HG02970 (cell line): ENCODE data around the gene SMC1B.
"Not testable (repeated sequence)": the region's sequence is repeated elsewhere in the genome, so short reads cannot be mapped to it uniquely, and the experiment has no call there.

Source experiments
- ATAC-seq: cut with Tn5 transposase; IDR thresholded peaks from one replicate; pipeline ENCODE4 v1.9.1; 2021; ENCODE audit warnings: mild to moderate bottlenecking, moderate library complexity, moderate number of reproducible peaks; ENCODE audit not compliant: unreplicated experiment, low FRiP score

SMC1B gene

DNA sequence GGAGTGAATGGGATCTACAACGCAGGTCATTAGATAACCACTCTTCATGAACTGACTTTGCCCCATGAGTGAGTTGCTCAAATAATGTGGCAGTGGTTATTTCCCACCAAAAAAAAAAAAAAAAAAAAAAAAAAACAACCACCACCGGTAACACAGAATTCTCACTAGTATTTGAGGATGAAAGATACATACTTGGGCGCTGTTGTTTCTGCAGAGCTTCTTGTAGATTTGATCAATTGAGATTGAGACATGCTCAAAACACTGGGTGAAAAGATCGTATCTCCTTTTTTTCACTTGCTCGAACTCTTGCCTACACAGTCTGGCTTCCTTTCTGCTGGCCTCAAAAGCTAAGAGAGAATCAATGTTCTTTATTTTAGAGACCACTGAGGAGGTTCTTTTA is 59.6 kb downstream of the SMC1B start:
- ATAC-seq = no peak

DNA sequence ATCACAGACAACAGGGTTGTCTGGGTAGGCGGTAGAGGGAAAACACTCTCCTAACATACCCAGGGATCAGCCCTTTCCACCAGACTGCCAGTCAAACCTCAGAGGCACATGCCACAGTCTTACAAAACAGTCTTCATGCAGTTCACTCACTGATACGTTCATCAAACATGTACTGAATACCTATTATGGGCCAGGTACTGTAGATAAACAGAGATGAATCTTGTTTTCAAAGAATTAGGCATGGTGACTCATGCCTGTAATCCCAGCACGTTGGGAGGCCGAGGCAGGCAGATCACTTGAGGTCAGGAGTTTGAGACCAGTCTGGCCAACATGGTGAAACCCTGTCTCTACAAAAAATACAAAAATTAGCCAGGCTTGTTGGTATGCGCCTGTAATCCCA is 60.6 kb downstream of the SMC1B start:
- not testable (repeated sequence) for ATAC-seq

DNA sequence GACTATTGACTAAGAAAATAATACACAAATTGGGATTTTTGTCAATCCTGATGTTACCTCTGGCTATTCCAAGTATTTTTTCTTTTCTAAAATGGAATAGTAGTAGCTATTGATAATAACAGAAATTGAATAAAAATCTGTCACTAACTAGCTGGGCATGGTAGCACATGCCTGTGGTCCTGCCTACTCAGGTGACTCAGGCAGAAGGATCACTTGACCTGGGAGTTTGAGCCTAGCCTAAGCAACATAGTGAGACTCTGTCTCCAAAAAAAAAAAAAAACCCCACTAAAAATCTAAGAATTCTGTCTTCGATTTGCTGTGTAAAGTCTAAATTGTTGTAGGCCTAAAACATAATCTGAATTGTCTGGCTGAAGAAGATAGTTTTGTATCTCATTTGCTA is 61.4 kb downstream of the SMC1B start:
- no peak for ATAC-seq

DNA sequence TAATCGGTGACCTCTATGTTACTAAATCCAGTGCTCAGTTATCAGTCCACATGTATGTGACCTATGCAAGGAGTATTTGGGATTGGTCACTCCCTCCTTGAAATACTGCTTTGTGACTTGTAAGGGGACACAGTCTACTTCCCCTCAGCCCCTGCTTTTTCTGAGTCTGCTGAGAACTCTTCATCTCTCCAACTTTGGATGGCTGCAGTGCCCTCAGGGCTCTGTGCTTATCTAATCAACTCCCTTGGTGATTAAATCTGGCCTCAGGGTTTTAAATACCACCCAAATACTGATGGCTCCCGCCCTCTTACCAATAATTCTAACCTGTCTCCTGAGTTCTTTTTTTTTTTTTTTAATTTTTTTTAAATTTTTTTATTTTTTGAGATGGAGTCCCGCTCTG is 63.5 kb downstream of the SMC1B start:
- ATAC-seq = no peak

DNA sequence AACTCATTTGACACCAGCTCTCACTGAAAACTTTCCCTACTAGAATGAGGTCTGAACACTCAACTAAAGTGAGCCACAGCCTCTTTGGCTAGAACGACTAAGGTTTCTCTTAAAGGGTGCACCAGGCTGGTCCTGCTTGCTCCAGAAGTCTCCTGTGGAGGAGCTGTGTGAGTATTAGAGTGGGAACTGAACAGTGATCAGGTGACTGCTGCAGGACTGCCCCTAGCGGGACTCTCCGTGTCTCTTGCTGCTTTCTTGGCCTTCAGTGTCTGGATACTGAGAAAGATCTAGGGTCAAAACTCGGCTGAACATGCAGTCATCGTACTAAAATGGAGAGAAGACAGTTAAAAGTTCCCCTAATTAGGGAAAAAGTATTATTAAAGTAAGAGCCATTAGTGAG is 69.1 kb downstream of the SMC1B start:
- ATAC-seq = no peak

DNA sequence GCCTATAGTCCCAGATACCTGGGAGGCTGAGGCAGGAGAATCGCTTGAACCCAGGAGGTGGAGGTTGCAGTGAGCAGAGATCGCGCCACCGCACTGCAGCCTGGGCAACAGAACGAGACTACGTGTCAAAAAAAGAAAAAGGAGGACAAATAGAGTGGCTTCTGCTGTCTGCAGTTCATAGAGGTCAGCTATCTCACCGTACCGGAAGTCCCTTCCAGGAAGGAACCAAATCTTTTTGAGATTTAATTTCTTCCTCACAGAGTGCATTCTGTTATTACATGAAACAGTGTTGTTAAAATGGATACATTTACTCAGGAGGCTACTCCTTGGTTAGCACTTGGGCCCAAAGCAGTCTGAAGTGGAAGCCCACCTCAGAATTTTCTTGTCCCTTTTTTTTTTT is 70.3 kb downstream of the SMC1B start:
- no peak for ATAC-seq

DNA sequence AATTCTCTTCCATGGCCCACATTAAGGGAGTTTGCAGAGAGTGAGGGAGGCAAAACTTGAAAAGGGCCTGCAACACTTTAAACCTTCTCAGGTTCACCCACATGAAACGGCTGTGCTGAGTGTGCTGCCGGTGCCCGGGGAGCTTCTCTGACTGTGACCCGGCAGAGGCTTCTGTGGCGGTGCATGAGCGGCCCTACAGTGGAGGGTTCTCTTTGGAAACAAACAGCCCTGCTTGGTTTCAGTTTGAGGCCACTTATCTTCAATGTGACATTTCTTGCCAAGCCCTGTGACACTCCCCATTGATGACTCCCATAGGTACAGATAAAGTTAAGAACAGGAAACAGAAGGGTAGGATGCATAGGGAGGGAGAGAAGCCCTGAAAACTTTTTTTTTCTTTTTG is 71.9 kb downstream of the SMC1B start:
- ATAC-seq = no peak

DNA sequence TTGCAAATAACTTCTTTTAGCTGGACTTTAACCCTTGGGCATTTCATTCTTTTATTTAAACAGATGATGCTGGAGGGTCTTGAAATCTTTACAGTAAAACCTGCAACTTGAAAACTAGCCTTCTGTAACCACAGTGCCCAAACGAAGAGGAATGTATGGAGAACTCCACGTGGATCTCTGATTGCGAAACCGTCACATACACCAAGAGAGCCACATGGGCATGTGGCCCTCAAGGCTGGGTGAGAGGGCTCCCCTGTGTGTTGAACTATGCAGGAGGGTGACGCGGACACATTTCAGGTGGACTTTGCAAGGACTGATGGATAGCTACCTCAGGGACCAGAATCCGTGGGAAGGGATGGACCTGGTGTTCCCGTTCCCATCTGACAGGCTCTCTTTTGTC is 73.1 kb downstream of the SMC1B start:
- ATAC-seq = no peak

DNA sequence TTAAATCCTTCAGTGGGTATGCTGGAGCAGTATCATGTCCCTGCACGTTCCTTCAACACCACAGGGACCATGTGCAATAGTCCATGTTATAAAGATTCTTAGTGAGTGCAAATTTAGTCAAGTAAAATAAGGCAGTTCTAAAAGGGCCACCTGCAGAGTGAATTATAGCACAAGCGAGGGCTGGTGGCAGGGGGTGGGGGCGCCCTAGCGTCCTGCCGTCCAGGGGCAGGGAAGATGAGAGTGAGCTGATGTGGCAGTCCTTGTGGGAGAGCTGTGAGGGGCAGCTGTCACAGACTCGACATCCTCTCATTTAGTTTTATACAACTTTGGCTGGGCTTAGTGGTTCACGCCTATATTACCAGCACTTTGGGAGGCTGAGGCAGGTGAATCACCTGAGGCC is 74.6 kb downstream of the SMC1B start:
- no peak for ATAC-seq

DNA sequence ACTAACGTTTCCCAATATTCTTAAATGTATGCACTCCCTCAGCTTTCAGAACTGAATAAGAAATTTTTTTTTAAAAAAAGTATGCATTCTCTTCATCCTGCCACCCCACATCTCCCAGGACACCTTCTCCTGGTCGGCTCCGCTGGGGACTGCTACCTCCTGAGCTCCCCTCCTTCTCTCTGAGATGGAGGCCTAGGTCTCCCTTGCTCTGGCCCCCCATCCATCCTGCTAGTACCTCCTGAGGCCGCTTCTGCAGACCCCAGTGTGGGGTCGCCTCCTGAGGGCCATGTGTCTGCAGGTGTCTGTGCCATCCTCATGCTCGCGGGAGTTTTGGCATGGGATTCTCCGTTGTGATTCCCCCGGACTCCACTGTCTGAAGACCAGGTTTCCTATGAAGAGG is 75.9 kb downstream of the SMC1B start:
- no peak for ATAC-seq

DNA sequence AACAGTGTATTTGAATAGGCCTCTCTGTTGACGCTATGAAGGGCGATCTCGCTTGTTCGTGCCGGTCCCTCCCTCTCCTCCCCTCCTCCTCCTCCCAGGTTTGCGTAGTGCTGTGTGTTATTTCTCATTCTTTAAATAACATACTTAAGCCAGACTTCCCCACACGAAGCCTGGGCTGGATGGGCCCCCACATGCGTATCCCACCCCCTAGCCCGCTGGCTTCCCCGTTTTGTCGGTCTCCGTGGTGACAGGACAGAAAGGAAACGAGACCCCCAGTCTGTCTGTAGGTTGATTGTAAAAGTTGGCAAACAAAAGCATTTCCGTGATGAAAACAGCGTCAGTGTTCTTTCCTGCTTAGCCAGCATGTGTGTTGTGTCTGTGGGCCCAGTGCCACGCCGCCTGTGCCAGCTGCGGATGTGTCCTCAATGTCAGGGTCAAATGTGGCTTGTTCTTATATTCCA is 76.4 kb downstream of the SMC1B start:
- no peak for ATAC-seq

DNA sequence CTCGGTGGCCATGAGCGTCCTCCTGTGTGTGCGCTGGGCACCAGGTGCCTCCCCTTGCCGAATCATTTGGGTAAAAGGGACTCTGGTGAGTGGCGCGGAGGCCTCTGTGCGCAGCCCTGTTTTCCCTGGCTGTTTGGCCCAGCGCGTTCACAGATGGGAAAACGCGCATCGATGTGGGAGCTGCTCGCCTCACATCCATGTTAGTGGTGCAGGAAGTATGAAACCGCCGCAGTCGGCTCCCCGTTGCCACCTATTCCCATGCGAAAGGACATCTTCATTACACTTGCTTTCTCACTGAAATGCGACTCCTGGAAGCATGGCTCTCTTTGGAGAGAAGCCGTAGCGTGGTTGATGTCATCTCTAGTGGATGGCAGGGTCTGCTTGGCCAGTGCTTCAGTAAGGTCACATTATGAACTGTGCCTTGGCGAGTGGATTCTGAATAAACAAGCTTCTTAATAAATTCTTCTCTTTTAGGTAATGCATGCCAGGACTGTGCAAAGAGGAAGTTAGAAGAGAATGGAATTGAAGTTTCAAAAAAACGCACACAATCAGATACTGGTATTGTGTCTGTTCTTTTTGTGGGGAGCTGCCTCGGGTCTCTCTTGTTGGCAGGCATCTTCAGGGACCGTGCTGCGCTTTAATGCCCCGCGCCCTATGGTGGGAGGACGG is 77.4 kb downstream of the SMC1B start:
- no peak for ATAC-seq

DNA sequence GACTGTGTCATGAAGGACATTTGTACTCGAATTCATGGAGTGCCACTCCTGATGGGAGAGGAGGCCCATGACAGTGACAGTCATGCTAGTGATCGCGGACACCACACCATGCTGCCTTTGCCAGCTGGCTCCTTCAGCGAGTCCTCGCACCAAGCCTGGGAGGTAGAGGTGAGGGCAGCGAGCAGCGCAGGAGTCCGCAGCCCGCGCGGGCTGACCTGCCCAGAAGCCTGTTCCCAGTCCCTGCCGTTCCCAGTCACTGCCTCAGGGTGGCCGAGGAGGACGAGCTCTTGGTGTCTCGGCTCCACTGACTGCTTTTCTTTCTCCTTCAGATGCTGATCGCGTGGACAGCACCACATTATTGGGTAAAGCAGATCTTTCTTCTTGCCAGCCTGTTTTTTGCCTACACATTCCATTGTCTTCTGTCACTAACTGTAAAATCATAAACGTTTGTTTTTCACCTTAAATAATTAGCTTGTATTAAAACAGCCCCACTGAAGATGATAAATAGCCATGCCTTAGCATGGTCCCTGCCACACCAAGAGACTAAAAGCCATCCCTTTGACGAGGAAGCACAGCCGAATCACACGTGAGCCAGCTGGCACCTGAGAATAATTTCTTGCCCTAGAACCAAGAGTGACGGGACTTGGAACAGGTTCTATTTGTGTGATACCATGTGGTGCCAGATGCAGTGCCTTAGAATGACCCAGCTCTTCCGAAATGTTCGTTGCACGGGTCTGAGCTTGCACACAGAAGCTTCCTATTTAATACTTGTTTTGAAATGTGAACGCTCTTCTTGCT is 78.2 kb downstream of the SMC1B start:
- ATAC-seq = no peak

DNA sequence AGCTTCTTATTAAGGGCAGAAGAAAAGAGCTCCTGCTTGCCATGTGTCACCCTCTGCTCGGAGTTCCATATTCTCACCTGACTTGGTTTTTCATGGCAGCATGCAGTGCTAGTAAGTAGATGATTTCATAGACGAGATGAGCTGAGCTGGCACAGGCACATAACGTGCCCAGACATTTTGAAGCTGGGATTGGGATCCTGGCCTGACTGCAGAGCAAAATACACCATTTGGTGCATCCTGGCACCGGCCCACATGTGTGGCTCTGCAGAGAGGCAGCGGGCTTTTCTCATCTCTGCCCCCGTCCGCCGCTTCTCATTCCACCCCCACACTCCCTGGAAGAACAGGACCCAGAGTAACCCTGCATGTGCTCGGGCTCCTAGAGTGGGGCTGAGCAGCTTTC is 78.9 kb downstream of the SMC1B start:
- ATAC-seq = no peak

DNA sequence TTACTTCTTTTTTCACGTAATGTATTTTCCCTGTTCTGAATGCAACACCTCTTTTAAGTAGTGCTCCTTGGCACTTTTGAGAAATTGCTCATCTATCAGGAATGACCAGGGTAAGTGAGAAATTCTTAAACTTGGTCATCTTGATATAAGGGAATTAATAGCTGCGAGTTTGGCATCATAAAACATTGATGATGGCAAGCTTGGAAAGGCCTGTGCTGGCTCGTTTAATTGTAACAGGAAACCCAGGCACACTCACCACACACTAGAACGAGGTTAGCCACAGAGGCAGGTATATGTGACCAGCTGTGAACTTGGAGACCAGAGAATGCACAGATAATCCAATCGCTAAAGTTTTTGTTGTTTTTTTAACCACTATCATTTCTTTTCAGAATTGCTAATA is 79.3 kb downstream of the SMC1B start:
- no peak for ATAC-seq

DNA sequence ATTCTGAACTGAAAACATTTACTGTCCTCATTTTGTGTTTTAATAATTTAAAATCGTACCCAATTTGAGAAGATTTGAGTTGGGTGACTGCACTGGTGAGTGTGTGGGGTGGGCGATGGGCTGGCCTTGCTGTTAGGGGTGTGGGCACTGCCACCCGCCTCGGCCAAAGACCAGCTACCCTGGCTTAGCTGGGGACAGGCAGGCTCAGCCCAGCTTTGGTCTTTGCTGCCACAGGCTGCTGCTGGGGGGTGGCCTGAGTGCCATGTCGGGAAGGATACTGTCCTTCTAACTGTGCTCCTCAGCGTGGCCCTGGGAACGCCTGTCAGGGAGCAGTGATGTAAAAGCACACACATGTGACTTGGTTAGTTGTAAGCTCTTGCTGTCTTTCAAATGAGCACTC is 81.4 kb downstream of the SMC1B start:
- no peak for ATAC-seq

DNA sequence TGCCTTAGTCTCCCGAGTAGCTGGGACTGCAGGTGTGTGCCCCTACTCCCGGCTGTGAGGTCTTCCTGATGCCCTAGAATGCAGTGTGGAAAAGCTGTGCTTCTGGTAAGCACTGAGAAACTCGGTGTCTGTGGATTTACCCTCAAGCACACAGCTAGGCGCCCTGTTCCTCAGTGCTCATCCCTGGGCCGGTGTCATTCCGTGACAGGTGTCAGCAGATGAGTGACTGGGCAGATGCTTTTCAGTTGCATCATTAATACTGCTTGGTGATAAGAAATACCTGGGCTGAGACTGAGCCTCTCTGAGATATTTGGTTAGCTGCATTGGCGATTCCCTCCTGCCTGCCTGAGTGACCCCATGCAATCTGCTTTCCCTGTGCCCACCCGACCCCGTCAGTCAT is 81.9 kb downstream of the SMC1B start:
- ATAC-seq = no peak

DNA sequence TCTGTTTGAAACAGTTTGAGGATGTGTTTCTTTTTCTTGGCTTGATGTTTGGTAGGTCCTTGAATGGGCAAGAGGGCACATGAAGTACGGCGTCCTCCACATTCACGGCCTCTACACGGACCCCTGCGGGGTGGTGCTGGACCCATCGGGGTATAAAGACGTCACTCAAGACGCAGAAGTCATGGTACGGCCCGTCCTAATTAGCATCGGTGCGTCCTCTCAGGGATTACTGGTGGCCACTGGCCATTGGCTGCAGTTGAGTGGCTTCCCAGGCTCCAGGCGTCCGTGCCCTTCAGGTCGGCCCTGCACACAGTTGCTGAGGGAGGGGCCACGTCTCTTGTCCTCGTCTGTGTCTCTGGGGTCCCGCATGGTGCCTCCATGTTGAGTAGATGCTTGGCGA is 82.9 kb downstream of the SMC1B start:
- ATAC-seq = no peak

DNA sequence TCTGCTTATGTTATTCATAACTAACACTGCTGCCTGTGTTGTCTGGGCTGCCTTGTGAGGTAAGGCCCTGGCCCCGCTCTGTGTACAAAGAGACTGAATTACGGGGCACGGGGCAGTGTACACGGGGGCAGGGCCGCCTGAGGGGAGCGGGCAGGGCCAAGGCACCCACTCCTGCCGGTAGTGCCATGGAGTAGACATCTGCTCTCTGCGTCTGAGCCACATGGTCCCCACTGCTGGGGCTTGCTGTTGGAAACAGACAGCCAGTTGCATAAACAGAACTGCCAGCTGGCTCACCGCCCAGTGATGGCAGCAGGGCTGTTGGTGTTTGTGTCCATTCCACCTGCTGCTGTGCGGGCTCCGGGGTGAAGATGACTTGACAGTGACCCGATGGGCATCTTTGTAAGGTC is 83.9 kb downstream of the SMC1B start:
- ATAC-seq = no peak

DNA sequence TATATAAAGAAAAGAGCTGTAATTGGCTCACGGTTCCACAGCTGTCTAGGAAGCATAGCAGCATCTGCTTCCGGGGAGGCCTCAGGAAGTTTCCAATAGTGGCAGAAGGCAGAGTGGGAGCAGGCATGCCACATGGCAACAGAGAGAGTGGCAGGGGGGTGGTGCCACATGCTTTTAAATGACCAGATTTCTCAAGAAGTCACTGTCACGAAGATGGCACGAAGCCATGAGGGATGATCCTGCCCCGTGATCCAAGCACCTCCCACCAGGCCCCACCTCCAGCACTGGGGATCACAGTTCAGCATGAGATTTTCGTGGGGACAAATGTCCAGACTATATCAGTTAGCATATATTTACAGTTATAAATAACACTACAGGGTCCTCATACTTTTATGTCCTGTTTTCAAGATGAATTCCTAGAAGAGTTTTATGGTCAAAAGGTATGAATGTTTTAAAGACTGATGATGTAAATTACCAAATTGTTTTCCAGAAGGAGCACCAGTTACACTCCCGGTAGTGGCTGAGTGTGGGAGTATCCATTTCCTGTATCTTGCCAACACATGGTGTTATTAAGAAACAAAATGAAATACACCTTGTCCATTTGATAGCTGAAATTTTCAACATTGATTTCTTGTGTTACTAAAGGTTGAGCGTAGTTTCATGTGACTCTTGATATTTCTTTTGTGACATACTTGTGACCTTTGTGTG is 84.4 kb downstream of the SMC1B start:
- no peak for ATAC-seq

DNA sequence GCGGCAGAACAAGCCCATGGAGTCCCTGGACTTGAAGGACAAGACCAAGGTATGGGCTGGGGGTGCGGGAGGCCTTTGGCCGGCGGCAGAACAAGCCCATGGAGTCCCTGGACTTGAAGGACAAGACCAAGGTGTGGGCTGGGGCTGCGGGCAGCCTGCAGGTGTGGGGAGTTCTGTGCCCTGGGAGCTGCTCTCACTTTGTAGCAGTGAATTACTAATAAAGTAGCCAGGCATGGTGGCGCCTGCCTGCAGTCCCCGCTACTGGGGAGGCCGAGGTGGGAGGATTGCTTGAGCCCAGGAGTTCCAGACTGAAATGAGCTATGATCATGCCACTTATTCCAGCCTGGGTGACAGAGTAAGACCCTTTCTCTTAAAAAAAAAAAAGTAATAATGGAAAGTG is 85.1 kb downstream of the SMC1B start:
- not testable (repeated sequence) for ATAC-seq

DNA sequence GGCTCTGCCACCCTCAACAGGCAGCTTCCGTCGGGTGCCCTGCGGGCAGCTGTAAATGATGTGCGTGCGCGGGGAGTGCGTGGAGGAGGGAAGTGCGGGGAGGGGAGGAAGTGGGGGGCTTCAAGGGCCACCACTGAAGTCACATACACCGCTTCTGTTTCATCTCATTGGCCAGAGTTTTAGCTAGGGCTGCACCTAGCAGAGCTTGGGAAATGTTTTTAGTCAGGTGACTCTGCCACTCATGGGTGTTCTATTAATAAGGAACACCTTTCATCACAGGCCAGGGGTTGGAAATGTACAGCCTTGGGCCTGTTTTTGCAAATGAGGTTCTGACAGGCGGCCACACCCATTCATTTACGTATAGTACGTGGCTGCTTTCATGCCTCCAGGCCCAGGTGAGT is 89.1 kb downstream of the SMC1B start:
- no peak for ATAC-seq
